ENCODE measurements around the gene IRF2. TPM values are rescaled to one million over a fixed set of nuclear protein-coding genes. Genes with fewer than 3 reads are reported as not detected.

Gene IRF2
- total RNA-seq, 1 donor from 2014 or later: 53.3 TPM

GRCh38 chr4:184427687-184428086 is 46.7 kb downstream of the IRF2 start:
- Histone ChIP-seq H3K4me3 (no peak overlapping the region), H3K36me3 (peaks cover 57% of the 10 kb centered on the region), H3K9me3 (no peaks in the 10 kb centered on the region), H3K27ac (peak overlapping the region; percentile 43), H3K27me3 (ENCODE audit: low read depth) (no peaks in the 10 kb centered on the region), H3K4me1 (peaks cover 51% of the 10 kb centered on the region)
- intact Hi-C loops (cut with DNase I): no loop called here
- ATAC-seq (no peak), DNase-seq (no peak)
- TF ChIP-seq CTCF (IDR thresholded peaks at IDR 0.05): no peak

- no peaks in the 10 kb centered on the region for H3K9me3 ChIP-seq
- no peak for TF ChIP-seq CTCF (IDR thresholded peaks at IDR 0.05)
- ATAC-seq (no peak), DNase-seq (no peak)
- H3K4me1 ChIP-seq: peaks cover 52% of the 10 kb centered on the region
- no peak overlapping the region for H3K4me3 ChIP-seq
- peaks cover 57% of the 10 kb centered on the region for H3K36me3 ChIP-seq
- H3K27me3 ChIP-seq (ENCODE audit: low read depth): no peaks in the 10 kb centered on the region
- peak overlapping the region; percentile 7 for H3K27ac ChIP-seq
- intact Hi-C loops (cut with DNase I): no loop called here
These were observed 47.3 kb downstream of the IRF2 start for GRCh38 chr4:184427093-184427492.

- H3K27ac ChIP-seq: peak overlapping the region; percentile 11
- DNase-seq: no peak
- H3K4me1 ChIP-seq: peaks cover 65% of the 10 kb centered on the region
- H3K9me3 ChIP-seq: no peaks in the 10 kb centered on the region
- H3K27me3 ChIP-seq (ENCODE audit: low read depth): no peaks in the 10 kb centered on the region
- intact Hi-C loops (cut with DNase I): no loop called here
- ATAC-seq: peak; percentile 38 to 39
- peaks cover 57% of the 10 kb centered on the region for H3K36me3 ChIP-seq
- H3K4me3 ChIP-seq: no peak overlapping the region
- no peak for TF ChIP-seq CTCF (IDR thresholded peaks at IDR 0.05)
These were observed 49.2 kb downstream of the IRF2 start for GRCh38 chr4:184424993-184425758.

- H3K27me3 ChIP-seq (ENCODE audit: low read depth): no peaks in the 10 kb centered on the region
- ATAC-seq: no peak
- H3K4me1 ChIP-seq: peaks cover 56% of the 10 kb centered on the region
- H3K36me3 ChIP-seq: peaks cover 57% of the 10 kb centered on the region
- no peak overlapping the region for H3K4me3 ChIP-seq
- no peaks in the 10 kb centered on the region for H3K9me3 ChIP-seq
- intact Hi-C loops (cut with DNase I): no loop called here
- DNase-seq: no peak
- H3K27ac ChIP-seq: no peak overlapping the region
- no peak for TF ChIP-seq CTCF (IDR thresholded peaks at IDR 0.05)
These were observed 50.1 kb downstream of the IRF2 start for GRCh38 chr4:184424279-184424678.

- TF ChIP-seq CTCF (IDR thresholded peaks at IDR 0.05): no peak
- peaks cover 60% of the 10 kb centered on the region for H3K36me3 ChIP-seq
- no peak overlapping the region for H3K4me3 ChIP-seq
- ATAC-seq (no peak), DNase-seq (no peak)
- intact Hi-C loops (cut with DNase I): no loop called here
- no peak overlapping the region for H3K27ac ChIP-seq
- H3K27me3 ChIP-seq (ENCODE audit: low read depth): no peaks in the 10 kb centered on the region
- peaks cover 51% of the 10 kb centered on the region for H3K4me1 ChIP-seq
- no peaks in the 10 kb centered on the region for H3K9me3 ChIP-seq
These were observed 51.2 kb downstream of the IRF2 start for GRCh38 chr4:184423003-184423686.
